CD4-positive, alpha-beta T cell treated with Interleukin-2 at 100 ng/mL for 4 hours (primary cell): ENCODE data around the gene MGST2.
"Not testable (repeated sequence)": the region's sequence is repeated elsewhere in the genome, so short reads cannot be mapped to it uniquely, and the experiment has no call there.

Experiments
- DNase-seq: peaks from one replicate; pipeline ENCODE4 v3.0.0-alpha.2; 2020; ENCODE audit warnings: low spot score

Gene MGST2

DNA sequence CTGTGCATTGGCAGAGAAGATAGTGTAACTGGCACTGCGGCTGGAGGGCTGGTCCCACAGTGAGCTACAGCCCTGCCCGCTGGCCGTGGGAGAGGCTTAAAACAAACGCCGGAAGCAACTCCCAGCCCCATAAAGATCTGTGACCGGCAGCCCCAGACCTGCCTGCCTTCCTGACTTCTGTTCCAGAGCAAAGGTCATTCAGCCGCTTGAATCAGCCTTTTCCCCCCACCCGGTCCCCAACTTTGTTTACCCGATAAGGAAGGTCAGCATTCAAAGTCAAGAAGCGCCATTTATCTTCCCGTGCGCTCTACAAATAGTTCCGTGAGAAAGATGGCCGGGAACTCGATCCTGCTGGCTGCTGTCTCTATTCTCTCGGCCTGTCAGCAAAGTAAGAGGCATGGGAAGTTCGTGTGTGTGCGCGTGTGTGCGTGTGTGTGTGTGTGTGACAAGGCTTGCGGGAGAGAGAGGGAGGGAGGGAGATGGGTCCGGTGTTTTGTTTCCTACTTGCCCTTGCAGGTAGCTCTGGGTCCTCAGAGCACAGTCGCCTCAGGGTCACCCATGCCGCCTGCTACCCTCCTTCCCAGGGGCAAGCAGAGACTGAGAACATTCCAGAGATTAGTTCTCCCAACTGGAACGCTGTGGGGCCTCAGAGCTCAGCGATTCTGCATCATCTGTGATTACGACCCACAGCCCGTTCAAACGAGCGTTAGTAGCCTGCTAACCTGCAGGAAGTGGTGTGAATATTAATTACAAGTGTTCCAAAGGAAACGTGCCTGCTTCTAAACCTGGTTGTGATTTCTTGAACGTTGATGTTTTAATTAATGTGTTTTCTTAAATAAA, at the start of gene MGST2:
MGST2 (plus strand) TSS at position 130 of the 840 bp plus-strand sequence; CDS start at position 331, 201 bp downstream.
- DNase-seq = peak; percentile 15

DNA sequence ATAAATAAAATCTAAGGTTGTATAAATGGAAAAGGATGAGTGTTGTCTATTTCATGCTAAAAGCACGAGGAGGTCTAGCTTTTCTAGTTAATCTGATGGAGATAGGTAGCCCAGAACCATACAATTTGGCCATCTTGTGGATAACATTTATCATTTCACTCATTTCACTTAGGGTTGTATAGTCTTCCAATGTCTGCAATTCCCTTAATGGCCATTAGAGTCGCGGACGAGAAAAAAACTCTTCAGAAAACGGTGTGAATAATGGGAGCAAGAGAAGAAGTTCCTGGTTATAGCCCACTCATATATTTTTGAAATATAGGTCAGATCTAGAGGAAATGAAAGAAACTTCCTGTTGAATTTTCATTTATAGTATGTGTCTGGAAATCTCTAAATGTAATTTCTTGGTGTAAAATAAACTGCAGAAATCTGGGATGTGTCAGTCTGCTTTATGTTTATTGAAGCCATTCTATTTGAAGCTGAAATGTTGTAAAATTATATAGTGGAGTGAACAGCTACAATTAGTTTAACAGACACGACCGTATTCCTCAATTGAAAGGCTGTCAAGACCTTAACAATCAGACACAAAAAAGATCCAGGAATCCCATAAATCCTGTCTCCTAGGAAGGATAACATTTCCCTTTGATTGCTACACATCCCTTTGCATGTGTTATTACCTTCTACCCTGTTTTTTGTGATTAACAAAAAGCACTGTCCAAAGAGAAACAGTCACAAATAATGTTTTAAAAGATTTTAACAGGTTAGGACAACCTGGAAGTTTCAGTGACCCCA, 47.7 kb upstream of the MGST2 start:
- no peak for DNase-seq

DNA sequence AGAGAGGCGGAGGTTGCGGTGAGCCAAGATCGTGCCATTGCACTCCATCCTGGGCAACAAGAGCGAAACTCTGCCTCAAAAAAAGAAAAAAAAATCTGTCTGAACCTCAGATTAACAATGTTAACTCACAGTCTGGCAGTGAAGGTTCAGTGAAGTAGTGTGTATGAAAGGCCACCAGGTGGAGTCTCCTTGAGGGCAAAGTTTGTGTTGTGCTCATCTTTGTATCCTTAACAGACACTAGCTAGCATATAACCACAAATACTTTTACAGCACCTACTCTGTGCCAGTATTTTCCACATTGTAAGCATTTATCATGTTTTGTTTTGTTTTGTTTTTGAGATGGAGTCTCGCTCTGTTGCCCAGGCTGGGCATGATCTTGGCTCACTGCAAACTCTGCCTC, 46.0 kb upstream of the MGST2 start:
- DNase-seq = no peak

DNA sequence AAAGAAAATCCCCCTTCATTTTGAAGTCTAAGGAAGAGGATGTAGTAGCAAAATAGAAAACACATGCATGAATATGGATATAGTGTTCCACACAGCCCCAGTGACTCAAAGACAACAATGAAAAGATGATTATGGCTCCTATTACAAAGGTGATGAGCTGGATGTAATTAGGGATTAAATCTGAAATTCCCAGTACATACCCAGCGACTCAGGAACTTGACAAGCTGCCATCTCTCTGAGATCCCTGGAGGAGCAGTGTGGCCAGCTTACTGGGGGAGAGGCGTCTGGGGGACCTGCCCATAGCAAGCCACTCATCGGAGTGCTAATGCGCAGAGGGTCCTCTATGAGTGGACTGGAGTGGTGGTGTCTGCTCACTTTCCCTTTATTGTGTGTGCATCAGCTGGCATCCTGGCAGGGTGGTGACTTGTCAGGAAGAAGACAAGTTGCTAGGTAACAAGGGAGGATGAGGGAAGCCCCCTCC, 42.7 kb upstream of the MGST2 start:
- no peak for DNase-seq

DNA sequence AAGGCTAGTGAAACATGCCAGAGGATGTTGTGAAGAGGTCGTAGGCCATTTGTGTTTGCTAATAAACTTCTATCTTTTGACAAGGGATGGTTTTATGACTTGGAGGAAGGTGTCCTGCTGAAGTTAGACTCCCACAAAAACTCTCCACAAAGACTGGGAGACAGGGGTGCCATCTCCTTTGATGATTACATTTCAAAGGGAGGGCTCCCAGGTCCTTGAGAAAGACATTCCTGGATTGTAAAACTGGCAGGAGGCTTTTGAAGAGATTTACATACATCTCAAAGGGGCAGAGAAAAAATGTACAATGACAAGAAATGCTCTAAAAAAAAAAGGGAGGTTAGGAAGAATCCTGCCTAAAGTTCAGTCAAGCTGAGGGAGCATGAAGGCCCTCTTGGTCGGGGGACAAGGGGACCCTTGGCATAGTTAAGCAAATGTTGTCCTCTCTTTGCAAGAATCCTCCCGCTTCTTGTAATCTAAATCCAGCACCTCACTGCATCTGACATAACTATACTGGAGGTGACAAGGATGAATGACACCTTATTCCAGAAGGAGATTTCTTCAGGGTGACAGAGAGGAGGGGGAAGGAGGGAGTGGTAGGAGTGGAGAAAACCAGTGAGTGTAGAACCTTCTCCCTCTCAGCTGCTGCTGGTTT, 41.1 kb upstream of the MGST2 start:
- DNase-seq = no peak

DNA sequence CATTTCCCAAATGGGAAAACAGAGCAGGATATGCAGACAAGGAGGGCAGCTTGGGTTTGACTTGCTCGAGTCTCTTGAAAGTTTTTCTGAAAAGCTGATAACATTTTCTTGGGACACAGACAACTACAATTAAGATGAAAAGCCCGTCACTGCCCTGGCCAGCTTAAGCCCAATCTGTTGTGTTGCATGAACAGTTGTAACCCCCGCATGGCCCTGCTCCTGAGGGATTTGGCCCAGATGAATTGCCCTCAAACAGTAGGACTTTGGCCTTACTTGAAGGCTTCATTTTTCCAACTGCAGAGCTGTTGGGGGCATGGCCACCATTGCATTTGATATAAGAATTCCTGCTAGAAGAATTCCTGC, 40.5 kb upstream of the MGST2 start:
- no peak for DNase-seq

DNA sequence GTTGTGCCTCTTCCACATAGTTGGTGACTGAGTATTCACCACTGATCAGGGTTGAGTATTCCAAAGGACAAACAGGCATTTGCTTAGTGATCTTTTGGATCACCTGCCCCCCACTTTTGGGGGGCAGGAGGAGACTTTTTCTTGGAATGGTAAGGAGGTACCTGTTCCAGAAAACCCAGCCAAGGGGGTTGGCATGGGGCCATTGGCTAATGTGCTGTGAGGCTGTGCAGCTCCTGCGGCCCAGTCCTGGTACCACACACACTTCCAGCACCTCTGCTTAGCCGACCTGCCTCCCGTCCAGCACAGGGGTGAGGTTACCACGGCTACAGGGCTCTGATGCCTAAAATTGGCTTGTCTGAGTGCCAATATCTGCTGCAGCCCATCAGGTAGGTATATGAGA, 40.1 kb upstream of the MGST2 start:
- DNase-seq = no peak

DNA sequence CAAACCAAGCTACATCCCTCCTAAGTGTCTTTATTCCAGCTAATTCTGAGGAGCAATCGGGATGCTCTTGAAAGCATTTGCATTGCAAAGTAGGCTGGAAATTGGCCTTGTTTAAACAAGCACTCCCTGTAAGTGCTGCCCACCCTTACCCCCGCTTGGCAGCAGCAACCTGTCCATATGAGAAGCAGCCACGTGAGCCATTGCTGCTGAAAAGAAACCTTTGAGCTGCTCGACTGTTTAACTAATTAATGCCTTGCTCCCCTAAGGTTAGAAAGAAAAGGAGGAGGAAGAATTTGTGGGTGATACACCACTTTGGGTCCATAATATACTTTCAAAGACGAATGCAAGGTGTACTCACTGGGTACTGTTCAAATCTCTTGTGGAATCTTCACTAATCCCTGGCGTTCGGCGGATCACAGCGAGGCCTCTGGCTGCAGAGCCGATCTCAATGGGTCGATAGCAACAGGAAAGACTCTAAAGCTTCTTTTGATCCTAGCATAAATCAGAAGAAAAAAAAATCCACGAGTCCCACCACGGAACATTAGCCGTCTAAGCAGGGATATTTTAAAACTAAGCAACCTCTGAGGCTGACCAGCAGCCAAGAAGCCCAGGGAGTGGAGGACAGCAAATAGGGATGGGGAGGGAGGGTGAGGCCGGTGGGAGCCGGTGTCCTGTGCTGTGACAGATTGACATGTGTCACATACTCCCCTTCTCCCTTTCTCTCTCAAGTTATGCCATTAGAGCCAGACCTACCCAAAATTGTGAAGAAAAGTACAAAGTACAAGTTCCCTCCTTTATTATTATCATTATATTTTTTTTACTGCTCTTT, 37.2 kb upstream of the MGST2 start:
- DNase-seq = no peak

DNA sequence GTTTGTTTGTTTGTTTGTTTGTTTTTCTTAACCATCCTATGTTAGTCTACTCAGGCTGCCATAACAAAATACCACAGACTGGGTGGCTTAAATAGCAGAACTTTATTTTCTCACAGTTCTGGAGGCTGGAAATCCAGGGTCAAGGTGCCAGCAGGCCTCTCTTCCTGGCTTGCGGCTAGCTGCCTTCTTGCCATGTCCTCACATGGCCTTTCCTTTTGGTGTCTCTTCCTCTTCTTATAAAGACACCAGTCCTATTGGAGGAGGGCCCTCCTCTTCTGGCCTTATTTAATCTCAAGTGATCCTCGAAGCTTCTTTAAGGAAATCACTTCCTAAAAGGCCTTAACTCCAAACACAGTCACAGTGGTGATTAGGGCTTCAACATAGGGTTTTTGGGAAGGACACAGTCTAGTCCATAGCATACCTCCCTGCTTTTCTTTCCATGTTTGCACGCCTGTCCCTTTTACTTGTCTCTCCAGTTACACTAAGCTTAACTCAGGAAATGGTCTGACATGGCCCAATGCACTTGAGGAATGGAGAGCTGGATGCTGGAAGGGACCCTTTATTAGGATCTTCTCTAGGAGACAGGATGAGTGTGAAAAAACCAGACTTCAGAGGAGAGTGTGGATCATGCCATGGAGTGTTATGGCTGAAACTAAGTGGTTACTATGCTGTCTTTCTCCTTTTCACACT, 36.0 kb upstream of the MGST2 start:
- no peak for DNase-seq

DNA sequence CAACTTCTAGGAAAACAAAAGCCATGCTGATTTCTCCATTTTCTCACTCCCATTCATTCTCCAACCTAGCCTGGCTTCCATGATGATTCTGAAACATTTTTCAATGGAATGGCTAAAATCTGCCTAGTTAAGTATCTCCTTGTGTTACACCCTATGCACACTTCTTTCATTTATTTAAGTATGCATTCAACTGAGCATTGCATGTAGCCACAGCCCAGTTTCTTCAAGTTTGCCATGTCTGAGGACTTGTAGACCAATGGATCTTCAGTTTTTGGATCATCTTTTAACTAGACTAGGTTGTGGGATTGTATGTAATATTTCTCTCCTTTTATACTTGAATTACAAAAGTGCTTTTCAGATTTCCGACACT, 35.5 kb upstream of the MGST2 start:
- no peak for DNase-seq

DNA sequence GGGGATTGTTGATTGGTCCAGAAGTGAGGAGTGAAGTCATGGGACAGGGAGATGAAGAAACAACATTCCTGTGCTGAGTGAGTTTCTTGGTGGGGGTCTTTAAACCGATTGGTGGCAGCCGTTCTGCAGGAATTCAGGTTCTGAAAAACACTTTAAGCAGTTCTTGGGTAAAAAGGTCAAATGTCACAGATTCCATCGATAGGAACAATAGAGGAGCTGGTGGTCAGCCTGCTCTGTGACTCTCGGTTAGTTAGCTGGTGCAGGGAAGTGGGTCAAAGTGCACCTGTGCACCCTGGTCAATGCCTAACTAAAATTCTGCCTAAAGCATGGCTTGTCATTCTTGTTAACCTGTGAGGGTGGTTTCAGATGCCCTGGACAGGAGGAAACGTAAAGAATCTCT, 34.6 kb upstream of the MGST2 start:
- no peak for DNase-seq

DNA sequence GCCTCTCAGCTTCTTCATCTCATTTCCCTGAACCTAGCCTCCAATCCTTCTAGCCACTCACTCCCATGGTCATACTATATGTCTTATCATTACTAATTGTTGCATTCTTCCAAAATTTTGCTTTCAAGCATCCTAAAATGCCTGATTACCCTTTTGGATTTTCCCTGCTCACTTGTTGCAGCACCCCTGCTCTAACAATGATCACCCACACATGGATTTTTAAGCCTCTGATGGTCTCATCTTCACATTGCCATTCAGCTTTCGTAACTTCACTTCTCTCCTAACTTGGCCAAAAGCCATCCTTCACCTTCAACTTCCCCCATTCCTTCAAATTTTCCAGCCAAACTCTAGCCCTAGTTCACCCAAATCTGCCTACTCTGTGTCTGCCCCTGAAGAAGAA, 33.8 kb upstream of the MGST2 start:
- DNase-seq = no peak

DNA sequence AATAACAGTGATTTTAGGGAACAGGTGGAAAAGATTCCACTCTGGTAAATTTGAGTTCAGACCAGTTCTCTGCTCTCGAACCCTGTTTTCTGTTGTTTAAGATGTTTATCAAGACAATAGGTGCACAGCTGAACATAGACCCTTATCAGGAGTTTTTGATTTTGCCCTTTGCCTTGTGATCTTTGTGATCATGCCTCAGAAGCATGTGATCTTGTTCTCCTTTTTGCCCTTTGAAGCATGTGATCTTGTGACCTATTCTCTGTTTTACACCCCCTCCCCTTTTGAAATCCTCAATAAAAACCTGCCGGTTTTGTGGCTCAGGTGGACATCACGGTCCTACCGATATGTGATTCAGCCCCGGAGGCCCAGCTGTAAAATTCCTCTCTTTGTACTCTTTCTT, 32.9 kb upstream of the MGST2 start:
- not testable (repeated sequence) for DNase-seq

DNA sequence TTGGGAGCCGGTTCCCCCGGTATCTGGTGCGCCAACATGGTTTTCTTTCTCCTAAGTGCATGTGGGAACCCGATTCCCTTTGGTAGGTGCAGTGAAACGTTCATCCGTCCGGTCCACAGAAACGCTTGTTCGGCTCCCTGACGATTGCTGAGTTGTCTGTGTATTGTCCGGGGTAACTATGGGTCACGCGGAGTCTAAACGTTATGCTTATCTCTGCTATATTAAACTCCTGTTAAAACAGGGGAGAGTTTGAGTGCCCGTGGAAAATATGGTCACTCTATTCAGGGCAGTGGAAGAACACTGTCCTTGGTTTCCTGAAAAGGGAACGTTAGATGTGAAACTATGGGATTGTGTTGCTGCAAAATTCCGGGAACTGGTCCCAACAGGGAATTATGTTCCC, 32.4 kb upstream of the MGST2 start:
- no peak for DNase-seq

DNA sequence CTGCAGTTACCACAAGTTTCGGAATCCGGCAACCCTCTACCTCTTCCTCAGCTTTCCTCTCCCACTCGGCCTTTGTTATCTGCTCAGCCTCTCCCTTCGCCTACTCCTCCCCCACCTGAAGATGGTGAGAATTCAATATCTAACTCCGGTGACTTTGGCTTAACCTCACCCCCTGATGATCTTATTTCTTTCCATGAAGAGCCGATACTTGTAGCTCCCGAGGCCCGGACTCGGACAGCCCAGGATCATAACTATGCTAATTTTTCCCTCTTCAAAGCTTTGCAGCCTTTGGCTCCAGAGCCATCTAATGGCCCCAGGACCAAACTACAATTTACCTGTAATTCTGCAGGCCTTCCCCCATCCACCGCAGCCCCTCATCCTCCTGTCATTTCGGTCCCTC, 32.0 kb upstream of the MGST2 start:
- no peak for DNase-seq

DNA sequence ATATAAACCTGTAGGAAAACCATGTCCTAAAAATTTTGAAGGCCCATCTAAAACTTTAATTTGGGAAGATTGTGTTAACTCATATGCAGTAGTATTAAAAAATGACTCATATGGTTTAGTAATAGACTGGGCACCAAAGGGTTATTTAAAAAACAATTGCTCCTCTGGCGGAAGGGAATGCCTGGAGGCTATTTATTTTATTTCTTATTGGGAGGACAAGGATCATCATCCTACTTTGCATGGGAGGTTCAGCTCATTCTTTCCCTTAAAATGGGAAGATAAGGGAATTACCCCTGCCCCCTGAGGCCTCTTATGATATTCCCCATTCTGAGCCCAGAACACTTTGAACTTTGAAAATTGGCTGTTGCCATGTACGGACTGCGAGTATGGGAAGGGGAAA, 29.7 kb upstream of the MGST2 start:
- no peak for DNase-seq

DNA sequence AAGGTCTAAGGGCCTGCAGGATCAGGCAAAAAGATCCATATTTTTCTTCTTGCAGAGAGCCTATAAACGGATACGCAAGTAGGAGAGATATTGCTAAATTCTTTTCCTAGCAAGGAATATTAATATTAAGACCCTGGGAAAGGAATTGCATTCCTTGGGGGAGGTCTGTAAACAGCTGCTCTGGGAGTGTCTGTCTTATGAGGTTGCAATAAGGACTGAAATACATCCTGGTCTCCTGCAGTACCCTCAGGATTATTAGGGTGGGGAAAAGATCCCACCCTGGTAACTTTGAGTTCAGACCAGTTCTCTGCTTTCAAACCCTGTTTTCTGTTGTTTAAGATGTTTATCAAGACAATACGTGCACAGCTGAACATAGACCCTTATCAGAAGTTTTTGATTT, 27.3 kb upstream of the MGST2 start:
- DNase-seq = not testable (repeated sequence)

DNA sequence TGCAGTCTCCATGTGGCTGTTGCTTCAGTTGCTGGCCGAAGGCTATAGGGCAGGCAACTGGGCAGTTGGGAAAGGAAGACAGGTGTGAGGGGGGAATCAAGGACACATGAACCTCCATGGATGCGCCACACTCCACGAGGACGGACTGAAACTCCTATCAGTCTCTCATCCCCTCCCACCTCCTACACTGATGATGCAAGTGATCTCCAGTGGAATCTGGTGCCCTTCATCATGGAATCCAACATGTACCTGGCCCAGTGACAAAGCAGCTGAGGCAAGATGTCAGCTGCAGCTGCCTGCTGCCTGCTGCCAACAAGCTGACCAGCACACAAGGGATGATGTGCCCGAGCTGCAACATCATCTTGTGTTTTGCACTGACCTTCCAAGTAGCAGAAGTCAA, 26.0 kb upstream of the MGST2 start:
- no peak for DNase-seq

DNA sequence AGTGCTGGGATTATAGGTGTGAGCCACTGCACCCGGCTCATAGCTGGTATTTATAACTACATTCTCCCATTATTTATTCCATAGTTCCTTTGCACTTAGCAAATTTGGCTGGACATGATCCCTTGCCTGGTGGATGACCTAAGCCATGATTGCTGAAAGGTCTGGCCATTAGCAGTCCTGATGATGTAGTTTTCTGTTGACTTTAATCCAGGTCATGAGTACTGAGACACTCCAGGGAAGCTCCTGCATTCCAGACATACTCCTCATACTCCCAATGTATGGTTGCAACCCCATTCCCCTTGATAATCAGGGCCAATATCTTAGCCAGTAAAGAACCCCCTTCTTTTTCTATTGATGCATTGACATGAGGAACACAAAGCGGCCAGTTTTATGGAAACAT, 24.4 kb upstream of the MGST2 start:
- no peak for DNase-seq

DNA sequence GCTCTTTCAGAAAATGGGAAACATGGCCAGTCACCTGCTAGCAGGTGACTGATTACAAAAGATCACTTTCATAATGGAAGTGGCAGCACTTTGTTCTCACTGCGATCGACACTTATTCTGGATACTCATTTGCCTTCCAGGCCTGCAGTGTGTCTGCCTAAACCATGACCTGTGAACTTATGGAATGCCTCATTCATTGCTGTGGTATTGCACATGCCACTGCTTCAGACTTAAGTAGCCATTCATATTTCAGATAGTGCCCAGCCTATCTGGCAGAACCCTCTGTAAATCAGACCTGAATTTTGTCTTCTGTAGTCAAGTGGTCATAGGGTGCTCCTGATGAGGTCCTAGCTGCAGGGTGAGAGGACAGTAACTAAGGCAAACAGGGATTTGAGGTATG, 23.3 kb upstream of the MGST2 start:
- no peak for DNase-seq
